HG03575 (cell line): ENCODE results near the gene EYA4.

Experiments used
- ATAC-seq: cut with Tn5 transposase; IDR thresholded peaks from one replicate; pipeline ENCODE4 v1.9.1; 2021; ENCODE audit not compliant: unreplicated experiment, insufficient number of reproducible peaks, low FRiP score; ENCODE audit errors: extremely low read depth

Gene EYA4

GRCh38 chr6:133474516-133474915 lies 233.4 kb downstream of the EYA4 start:
- no peak for ATAC-seq

GRCh38 chr6:133478673-133479072 lies 237.5 kb downstream of the EYA4 start:
- no peak for ATAC-seq

- no peak for ATAC-seq
Observed at GRCh38 chr6:133487174-133487573, 246.0 kb downstream of the EYA4 start.

- no peak for ATAC-seq
Observed at GRCh38 chr6:133495205-133495903, 254.2 kb downstream of the EYA4 start.

- ATAC-seq: no peak
Observed at GRCh38 chr6:133499662-133500061, 258.5 kb downstream of the EYA4 start.

- no peak for ATAC-seq
Observed at GRCh38 chr6:133501675-133502270, 260.6 kb downstream of the EYA4 start.

- ATAC-seq: no peak
Observed at GRCh38 chr6:133502441-133503335, 261.5 kb downstream of the EYA4 start.

- no peak for ATAC-seq
Observed at GRCh38 chr6:133503336-133503729, 262.2 kb downstream of the EYA4 start.

GRCh38 chr6:133504158-133504557 lies 263.0 kb downstream of the EYA4 start:
- no peak for ATAC-seq

GRCh38 chr6:133504761-133505160 lies 263.6 kb downstream of the EYA4 start:
- ATAC-seq: no peak

GRCh38 chr6:133505681-133506080 lies 264.5 kb downstream of the EYA4 start:
- no peak for ATAC-seq

GRCh38 chr6:133512410-133513016 lies 271.4 kb downstream of the EYA4 start:
- ATAC-seq: no peak

- ATAC-seq: no peak
Observed at GRCh38 chr6:133523816-133524215, 282.7 kb downstream of the EYA4 start.

- no peak for ATAC-seq
Observed at GRCh38 chr6:133526436-133526835, 285.3 kb downstream of the EYA4 start.

GRCh38 chr6:133528566-133528965 lies 287.4 kb downstream of the EYA4 start:
- ATAC-seq: no peak

- ATAC-seq: no peak
Observed at GRCh38 chr6:133532908-133533307, 291.8 kb downstream of the EYA4 start.

GRCh38 chr6:133539502-133540259 lies 298.5 kb downstream of the EYA4 start:
- no peak for ATAC-seq

GRCh38 chr6:133540361-133540760 lies 299.2 kb downstream of the EYA4 start:
- ATAC-seq: no peak

- no peak for ATAC-seq
Observed at GRCh38 chr6:133541040-133541439, 299.9 kb downstream of the EYA4 start.
